Measurements from ENCODE around the gene SMYD3. TPM values are rescaled to one million over a fixed set of nuclear protein-coding genes. Genes with fewer than 3 reads are reported as not detected.

The SMYD3 gene
- total and polyA plus RNA-seq, 2 of the 13 experiments (the other 11 are each of a cell fraction or from before 2014, with no cell fraction given), result 27.7 to 35.8 TPM

GRCh38 chr1:246512635-246513034, 5.6 kb upstream of the SMYD3 start (continued):
- TF ChIP-seq, protein P1, sequence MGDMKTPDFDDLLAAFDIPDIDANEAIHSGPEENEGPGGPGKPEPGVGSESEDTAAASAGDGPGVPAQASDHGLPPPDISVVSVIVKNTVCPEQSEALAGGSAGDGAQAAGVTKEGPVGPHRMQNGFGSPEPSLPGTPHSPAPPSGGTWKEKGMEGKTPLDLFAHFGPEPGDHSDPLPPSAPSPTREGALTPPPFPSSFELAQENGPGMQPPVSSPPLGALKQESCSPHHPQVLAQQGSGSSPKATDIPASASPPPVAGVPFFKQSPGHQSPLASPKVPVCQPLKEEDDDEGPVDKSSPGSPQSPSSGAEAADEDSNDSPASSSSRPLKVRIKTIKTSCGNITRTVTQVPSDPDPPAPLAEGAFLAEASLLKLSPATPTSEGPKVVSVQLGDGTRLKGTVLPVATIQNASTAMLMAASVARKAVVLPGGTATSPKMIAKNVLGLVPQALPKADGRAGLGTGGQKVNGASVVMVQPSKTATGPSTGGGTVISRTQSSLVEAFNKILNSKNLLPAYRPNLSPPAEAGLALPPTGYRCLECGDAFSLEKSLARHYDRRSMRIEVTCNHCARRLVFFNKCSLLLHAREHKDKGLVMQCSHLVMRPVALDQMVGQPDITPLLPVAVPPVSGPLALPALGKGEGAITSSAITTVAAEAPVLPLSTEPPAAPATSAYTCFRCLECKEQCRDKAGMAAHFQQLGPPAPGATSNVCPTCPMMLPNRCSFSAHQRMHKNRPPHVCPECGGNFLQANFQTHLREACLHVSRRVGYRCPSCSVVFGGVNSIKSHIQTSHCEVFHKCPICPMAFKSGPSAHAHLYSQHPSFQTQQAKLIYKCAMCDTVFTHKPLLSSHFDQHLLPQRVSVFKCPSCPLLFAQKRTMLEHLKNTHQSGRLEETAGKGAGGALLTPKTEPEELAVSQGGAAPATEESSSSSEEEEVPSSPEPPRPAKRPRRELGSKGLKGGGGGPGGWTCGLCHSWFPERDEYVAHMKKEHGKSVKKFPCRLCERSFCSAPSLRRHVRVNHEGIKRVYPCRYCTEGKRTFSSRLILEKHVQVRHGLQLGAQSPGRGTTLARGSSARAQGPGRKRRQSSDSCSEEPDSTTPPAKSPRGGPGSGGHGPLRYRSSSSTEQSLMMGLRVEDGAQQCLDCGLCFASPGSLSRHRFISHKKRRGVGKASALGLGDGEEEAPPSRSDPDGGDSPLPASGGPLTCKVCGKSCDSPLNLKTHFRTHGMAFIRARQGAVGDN (CRISPR knock-in tag; IDR thresholded peaks at IDR 0.05), result 0 out of 2 replicates have a peak, but pooled peaks have one; percentile 4
- TF ChIP-seq THYN1 (CRISPR knock-in tag; IDR thresholded peaks at IDR 0.05; ENCODE audit: borderline replicate concordance, low read depth) (no peak), ZNF501 (CRISPR knock-in tag; IDR thresholded peaks at IDR 0.05) (no peak), ZBTB46 (CRISPR knock-in tag; IDR thresholded peaks at IDR 0.05; ENCODE audit: borderline replicate concordance) (no peak), HMG20A (CRISPR knock-in tag; IDR thresholded peaks at IDR 0.05; ENCODE audit: borderline replicate concordance) (no peak), ZNF331 (CRISPR knock-in tag; IDR thresholded peaks at IDR 0.05) (no peak), ZNF232 (CRISPR knock-in tag; IDR thresholded peaks at IDR 0.05; ENCODE audit: borderline replicate concordance) (no peak)
